RWPE2 (cell line): ENCODE data around the gene USP3.

Experiments used
- ATAC-seq: fragments of 200-7000 bp; cut with Tn5 transposase; 3 replicates; pipeline ENCODE4 v1.9.1; 2021; ENCODE audit warnings: low read depth
- DNase-seq: peaks from one replicate; pipeline ENCODE4 v3.0.0-alpha.2; 2020; ENCODE audit warnings: low spot score
- H3K27ac ChIP-seq: fragments of 450-650 bp; 2 replicates; pipeline ENCODE4 v1.5.1; 2017; ENCODE audit warnings: mild to moderate bottlenecking; ENCODE audit not compliant: poor library complexity, severe bottlenecking
- H3K27me3 ChIP-seq: fragments of 250-450 bp; sonication (Bioruptor Pico); 2 replicates; pipeline ENCODE4 v1.5.1; 2021; ENCODE audit warnings: mild to moderate bottlenecking, moderate library complexity; ENCODE audit not compliant: insufficient read depth, poor library complexity, severe bottlenecking
- H3K36me3 ChIP-seq: fragments of 250-450 bp; sonication (Bioruptor Pico); 2 replicates; pipeline ENCODE4 v1.5.1; 2020; ENCODE audit warnings: low read depth, mild to moderate bottlenecking, moderate library complexity
- H3K4me1 ChIP-seq: fragments of 250-450 bp; sonication (Bioruptor Pico); 2 replicates; pipeline ENCODE4 v1.5.1; 2021; ENCODE audit warnings: mild to moderate bottlenecking, moderate library complexity; ENCODE audit not compliant: insufficient read depth, poor library complexity, severe bottlenecking
- H3K4me3 ChIP-seq: fragments of 250-450 bp; sonication (Bioruptor Pico); 2 replicates; pipeline ENCODE4 v1.5.1; 2021; ENCODE audit warnings: mild to moderate bottlenecking, moderate library complexity; ENCODE audit not compliant: severe bottlenecking
- H3K9me3 ChIP-seq: fragments of 250-450 bp; sonication (Bioruptor Pico); 2 replicates; pipeline ENCODE4 v1.5.1; 2021; ENCODE audit warnings: mild to moderate bottlenecking, moderate library complexity; ENCODE audit not compliant: severe bottlenecking
- CTCF ChIP-seq: fragments of 450-650 bp; IDR thresholded peaks from one replicate; pipeline ENCODE4 v1.5.1; 2017; ENCODE audit warnings: mild to moderate bottlenecking, moderate library complexity; ENCODE audit not compliant: poor library complexity, severe bottlenecking

The USP3 gene

GRCh38 chr15:63463036-63463435, 41.4 kb upstream of the USP3 start:
- Histone ChIP-seq H3K27ac (no peak overlapping the region), H3K4me3 (no peak overlapping the region), H3K27me3 (no peaks in the 10 kb centered on the region), H3K36me3 (no peaks in the 10 kb centered on the region), H3K9me3 (no peaks in the 10 kb centered on the region), H3K4me1 (no peaks in the 10 kb centered on the region)
- ATAC-seq (no peak), DNase-seq (no peak)
- TF ChIP-seq CTCF, result no peak

- H3K9me3 ChIP-seq, result no peaks in the 10 kb centered on the region
- DNase-seq, result no peak
- no peaks in the 10 kb centered on the region for H3K36me3 ChIP-seq
- TF ChIP-seq CTCF, result no peak
- no peak for ATAC-seq
- H3K4me1 ChIP-seq, result no peaks in the 10 kb centered on the region
- no peak overlapping the region for H3K4me3 ChIP-seq
- H3K27ac ChIP-seq, result no peak overlapping the region
- no peaks in the 10 kb centered on the region for H3K27me3 ChIP-seq
These were observed 40.6 kb upstream of the USP3 start for GRCh38 chr15:63463793-63464192.

- no peaks in the 10 kb centered on the region for H3K4me1 ChIP-seq
- no peaks in the 10 kb centered on the region for H3K27me3 ChIP-seq
- DNase-seq (no peak), ATAC-seq (peak; percentile 34; the same call in 1 of the 3 replicates)
- no peaks in the 10 kb centered on the region for H3K9me3 ChIP-seq
- no peak overlapping the region for H3K27ac ChIP-seq
- H3K4me3 ChIP-seq, result no peak overlapping the region
- H3K36me3 ChIP-seq, result no peaks in the 10 kb centered on the region
- TF ChIP-seq CTCF, result no peak
These were observed 39.3 kb upstream of the USP3 start for GRCh38 chr15:63465104-63465503.

GRCh38 chr15:63466378-63467192, 37.8 kb upstream of the USP3 start:
- peak; percentile 78 for ATAC-seq
- DNase-seq, result no peak
- no peaks in the 10 kb centered on the region for H3K9me3 ChIP-seq
- no peaks in the 10 kb centered on the region for H3K27me3 ChIP-seq
- TF ChIP-seq CTCF, result peak; percentile 98
- H3K36me3 ChIP-seq, result no peaks in the 10 kb centered on the region
- no peaks in the 10 kb centered on the region for H3K4me1 ChIP-seq
- H3K27ac ChIP-seq, result no peak overlapping the region
- no peak overlapping the region for H3K4me3 ChIP-seq

GRCh38 chr15:63469190-63469589, 35.2 kb upstream of the USP3 start:
- DNase-seq (no peak), ATAC-seq (no peak)
- Histone ChIP-seq H3K27ac (no peak overlapping the region), H3K4me1 (no peaks in the 10 kb centered on the region), H3K27me3 (no peaks in the 10 kb centered on the region), H3K36me3 (no peaks in the 10 kb centered on the region), H3K9me3 (no peaks in the 10 kb centered on the region), H3K4me3 (no peak overlapping the region)
- TF ChIP-seq CTCF, result no peak
